ENCODE measurements around the gene GUCY2C. TPM values are rescaled to one million over a fixed set of nuclear protein-coding genes. Genes with fewer than 3 reads are reported as not detected.

GUCY2C gene
- total RNA-seq, 1 experiment from 2014 or later, result not detected

DNA sequence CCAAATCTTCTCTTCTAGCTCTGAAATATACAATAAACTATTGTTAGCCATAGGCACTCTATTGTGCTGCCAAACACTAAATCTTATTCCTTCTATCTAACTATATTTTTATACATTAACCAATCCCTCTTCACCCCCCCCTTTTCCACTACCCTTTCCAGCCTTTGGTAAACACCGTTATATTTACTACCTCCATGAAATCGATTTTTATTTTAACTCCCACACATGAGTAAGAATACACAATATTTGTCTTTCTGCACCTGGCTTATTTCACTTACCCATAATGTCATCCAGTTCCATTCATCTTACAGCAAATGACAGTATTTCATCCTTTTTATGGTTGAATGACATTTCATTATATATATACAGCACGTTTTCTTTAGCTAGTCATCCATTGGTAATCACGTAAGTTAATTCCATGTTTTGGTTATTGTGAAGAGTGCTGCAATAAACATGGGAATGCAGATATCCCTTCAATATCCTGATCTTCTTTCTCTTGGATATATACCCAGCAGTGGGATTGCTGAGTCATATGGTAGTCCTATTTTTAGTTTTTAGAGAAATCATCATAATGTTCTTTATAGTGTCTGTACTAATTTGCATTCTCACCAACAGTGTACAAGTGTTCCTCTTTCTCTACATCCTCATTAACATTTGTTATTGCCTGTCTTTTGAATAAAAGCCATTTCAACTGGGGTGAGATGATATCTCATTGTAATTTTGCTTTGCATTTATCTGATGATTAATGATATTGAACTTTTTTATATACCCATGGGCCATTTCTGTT is 94.5 kb downstream of the GUCY2C start:
- in situ Hi-C loops (cut with HindIII; ENCODE audit: low pct_unique_long_range_greater_than_20kb, low sequenced_read_pairs), result no loop called here
- DNase-seq (ENCODE audit: low read depth), result no peak

DNA sequence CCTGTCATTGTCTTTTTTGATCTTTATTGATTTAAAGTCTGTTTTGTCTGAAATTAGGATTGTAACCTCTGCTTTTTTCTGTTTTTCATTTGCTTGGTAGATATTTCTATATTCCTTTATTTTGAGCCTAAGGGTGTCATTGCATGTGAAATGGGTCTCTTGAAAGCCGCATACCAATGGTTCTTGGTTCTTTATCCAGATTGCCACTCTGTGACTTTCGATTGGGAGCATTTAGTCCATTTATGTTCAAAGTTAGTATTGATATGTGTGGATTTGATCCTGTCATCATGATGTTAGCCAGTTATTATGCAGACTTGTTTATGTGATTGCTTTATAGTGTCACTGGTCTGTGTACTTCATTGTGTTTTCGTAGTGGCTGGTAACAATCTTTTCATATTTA is 98.9 kb downstream of the GUCY2C start:
- DNase-seq (ENCODE audit: low read depth), result no peak
- in situ Hi-C loops (cut with HindIII; ENCODE audit: low pct_unique_long_range_greater_than_20kb, low sequenced_read_pairs), result no loop called here

DNA sequence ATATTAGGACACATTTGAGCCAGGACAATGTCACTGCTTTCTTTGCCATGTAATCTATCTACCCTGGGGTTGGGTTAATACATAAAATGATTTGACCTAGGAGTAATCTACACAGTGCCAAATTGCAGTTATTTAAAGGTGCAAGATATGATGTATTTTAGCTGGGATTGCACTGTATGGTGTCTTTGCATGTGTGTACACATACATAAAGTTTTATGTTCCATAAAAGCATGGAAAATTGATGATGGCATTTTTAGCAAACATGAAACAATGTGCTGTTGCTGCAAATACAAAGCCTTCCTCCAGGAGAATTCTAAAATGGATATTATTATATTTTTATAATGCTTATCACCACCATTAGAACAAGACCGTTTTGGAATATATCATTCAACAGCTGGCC is 104.7 kb downstream of the GUCY2C start:
- DNase-seq (ENCODE audit: low read depth), result no peak
- in situ Hi-C loops (cut with HindIII; ENCODE audit: low pct_unique_long_range_greater_than_20kb, low sequenced_read_pairs), result no loop called here

DNA sequence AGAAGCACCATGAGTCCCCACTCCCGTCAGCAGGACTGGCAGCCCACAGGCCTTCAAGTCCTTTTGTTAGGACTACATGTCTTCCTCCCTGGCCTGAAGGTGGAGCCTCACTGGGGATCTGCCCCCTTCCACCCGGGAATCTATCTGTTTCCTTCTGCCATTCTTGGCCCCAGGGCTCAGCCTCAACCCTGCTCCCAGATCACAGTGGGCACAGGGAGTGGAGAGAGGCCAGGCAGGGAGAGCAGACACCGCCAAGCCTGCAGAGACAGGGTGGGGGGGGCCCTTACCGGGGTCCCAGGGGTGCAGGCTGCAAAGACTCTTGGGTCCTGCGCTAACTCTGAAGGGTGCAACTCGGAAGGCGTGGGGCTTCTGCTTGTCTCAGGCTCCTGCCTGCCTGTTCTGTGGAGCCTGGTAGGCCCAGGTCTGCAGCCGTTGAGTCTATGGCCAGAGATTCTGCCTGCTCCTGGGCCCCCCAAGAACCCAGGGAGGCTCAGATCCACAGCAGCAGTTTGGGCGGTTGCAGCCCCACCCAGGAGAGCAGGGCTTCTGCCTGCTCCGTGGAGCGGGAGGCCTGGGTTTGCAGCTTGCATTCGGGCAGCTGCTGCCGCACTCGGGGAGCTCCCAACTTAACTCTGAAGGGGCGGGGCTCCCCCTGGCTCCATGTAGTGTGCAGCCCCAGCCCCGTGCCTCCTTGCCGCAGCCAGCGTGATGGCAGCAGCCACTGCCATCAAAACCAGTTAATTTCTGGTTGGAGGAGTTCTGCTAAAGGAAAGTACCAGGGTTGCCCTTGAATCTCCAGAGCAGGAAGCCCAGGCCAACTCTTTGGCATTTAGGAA is 107.0 kb downstream of the GUCY2C start:
- in situ Hi-C loops (cut with HindIII; ENCODE audit: low pct_unique_long_range_greater_than_20kb, low sequenced_read_pairs), result no loop called here
- no peak for DNase-seq (ENCODE audit: low read depth)

DNA sequence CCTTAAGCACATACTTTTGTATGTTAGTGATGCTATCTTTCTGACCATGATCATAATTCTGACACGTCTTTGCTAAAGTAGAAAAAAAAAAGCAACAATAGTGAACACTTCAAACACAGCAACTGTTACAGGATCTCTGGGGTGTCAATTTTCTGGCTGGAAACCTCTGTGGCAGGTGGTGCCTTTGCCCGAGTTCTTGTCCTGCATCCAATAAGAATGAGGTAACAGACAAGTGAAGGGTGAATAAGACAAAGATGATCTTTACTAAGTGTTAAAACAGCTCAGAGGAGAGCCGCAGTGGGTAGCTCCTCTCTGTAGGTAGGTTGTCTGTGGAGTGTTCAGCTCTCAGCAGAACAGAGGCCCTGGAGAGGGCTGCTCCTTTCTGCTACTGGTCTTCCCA is 107.8 kb downstream of the GUCY2C start:
- in situ Hi-C loops (cut with HindIII; ENCODE audit: low pct_unique_long_range_greater_than_20kb, low sequenced_read_pairs), result no loop called here
- no peak for DNase-seq (ENCODE audit: low read depth)

DNA sequence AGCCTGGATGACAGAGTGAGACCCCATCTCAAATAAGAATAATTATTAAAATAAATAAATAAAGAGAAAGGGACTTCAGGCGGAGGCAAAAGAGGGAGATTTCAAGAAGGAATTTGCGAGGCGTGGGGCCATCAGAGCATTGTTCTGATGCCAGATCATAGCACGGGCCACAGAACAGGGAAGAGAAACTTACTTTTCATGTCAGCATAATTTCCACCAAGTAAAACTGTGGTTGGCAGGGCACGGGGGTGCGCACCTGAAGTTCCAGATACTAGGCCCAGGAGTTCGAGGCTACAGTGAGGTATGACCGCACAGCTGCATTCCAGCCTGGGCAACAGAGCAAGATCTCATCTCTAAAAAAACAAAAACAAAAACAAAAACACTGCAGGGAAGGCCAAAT is 117.8 kb downstream of the GUCY2C start:
- in situ Hi-C loops (cut with HindIII; ENCODE audit: low pct_unique_long_range_greater_than_20kb, low sequenced_read_pairs), result no loop called here
- DNase-seq (ENCODE audit: low read depth), result no peak

DNA sequence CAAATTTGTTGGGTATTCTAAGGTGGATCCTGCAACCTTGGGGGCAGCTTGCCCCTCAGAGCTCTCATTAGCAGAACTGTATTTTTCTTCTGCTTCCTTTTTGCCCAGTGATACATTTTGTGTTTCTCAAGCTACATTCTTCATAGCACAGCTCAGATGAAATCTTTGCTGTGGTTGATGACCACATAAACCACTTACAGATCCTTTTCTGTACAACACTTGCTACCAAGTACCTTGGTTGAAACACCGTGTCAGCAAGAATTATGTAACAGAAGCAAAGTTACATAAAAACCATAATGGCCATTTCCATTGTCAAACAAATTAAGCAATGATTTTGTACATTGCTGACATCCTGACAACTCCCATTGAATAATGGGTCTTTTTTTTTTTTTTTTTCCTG is 119.1 kb downstream of the GUCY2C start:
- no peak for DNase-seq (ENCODE audit: low read depth)
- in situ Hi-C loops (cut with HindIII; ENCODE audit: low pct_unique_long_range_greater_than_20kb, low sequenced_read_pairs), result no loop called here

DNA sequence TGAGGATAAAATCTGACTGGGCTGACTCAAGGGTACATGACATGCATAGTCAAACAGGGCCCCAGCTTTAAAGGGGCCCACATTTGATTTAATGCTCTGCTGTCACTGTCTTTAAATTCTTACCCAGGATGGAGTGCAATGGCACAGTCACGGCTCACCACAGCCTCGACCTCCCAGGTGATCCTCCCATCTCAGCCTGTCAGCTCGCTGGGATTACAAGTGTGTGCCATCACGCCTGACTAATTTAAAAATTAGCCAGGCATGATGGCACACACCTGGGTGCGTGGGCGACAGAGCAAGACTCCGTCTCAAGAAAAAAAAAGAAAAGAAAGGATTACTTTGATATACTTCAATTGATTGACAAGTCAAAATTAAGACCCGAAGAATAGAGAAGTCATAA is 119.5 kb downstream of the GUCY2C start:
- in situ Hi-C loops (cut with HindIII; ENCODE audit: low pct_unique_long_range_greater_than_20kb, low sequenced_read_pairs), result no loop called here
- DNase-seq (ENCODE audit: low read depth), result no peak

DNA sequence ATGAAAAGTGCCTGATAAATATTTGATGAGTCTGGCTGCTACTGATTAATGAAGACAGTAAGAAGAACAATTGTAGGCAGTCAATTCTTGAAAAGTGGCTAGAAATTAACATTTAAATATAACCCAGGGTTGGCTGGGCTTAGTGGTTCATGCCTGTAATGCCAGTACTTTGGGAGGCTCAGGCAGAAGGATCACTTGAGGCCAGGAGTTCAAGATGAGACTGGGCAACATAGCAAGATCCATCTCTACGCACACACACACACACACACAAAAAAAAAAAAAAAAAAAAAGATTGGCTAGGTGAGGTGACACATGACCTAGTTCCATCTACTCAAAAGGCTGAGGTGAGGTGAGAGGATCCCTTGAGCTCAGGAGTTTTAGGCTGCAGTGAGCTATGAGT is 120.8 kb downstream of the GUCY2C start:
- in situ Hi-C loops (cut with HindIII; ENCODE audit: low pct_unique_long_range_greater_than_20kb, low sequenced_read_pairs), result no loop called here
- DNase-seq (ENCODE audit: low read depth), result no peak

DNA sequence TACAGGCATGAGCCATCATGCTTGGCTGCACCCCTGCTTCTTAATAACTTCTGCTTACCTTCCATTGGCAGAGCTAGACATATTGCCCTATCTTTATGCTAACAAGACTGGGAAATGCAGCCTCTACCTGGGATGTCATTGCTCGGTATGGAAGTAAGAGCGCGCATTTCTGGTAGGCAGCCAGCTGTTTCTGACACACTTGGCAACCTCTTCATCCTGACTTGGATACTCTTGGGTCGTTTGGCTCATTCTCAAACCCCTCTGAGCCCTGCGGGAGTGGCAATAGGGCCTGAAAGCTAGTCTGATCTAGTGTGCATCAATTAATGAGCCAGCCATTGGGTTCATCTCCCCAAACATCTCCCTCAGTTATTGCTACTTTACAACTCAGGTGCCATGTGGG is 123.3 kb downstream of the GUCY2C start:
- in situ Hi-C loops (cut with HindIII; ENCODE audit: low pct_unique_long_range_greater_than_20kb, low sequenced_read_pairs), result no loop called here
- no peak for DNase-seq (ENCODE audit: low read depth)

DNA sequence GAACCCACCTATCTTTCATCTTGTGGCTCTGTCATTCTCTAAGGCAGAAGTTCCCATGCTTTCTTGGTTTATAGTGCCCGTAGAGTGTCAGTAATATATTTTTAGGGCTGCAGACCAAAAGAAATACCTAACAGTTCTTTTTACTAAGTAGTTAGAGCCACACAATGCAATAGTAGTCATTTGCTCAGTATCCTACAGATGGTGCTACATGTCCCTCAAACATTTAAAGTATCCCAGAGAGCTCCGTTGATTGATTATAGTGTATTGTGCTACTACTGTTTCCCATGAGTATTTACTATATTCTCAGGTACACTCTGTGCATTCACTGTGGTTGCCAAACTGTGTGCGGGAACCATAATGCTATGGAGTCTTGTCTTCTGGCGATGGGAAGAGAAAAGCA is 124.0 kb downstream of the GUCY2C start:
- DNase-seq (ENCODE audit: low read depth), result no peak
- in situ Hi-C loops (cut with HindIII; ENCODE audit: low pct_unique_long_range_greater_than_20kb, low sequenced_read_pairs), result no loop called here

DNA sequence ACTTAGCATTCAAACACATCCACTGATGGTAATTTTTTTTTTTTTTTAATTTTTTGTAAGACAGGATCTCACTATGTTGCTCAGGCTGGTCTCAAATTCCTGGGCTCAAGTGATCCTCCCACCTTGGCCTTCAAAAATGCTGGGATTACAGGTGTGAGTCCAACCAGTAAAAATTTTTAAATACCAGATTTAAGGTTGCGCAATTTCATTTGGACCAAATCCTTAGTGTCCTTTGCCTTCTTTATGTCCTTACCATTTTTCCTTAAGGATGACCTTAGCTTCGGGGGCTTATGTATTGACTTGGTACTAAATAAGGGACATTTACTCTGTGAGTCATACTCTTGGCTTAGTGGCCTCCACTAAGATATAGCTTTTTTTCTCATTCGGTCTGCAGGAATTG is 124.6 kb downstream of the GUCY2C start:
- in situ Hi-C loops (cut with HindIII; ENCODE audit: low pct_unique_long_range_greater_than_20kb, low sequenced_read_pairs), result no loop called here

DNA sequence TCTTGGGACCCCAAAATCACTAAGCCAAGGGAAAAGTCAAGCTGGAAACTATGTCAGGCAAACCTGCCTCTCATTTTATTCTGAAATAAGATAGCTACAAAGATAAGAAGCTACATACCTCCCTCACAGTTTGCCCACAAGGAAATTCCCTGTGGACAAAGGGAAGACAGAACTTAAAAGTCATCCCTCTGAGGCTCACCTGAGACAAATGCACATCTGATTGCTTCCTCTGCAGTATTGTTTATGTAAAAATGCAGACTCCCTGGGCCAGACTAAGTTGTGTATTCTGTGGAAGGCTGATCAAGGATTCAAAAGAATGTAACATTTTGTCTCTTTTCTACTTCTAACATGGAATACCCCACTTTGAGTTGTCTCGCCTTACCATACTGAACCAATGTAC is 126.2 kb downstream of the GUCY2C start:
- DNase-seq (ENCODE audit: low read depth), result no peak
- in situ Hi-C loops (cut with HindIII; ENCODE audit: low pct_unique_long_range_greater_than_20kb, low sequenced_read_pairs), result no loop called here

More for the DNA sequence above, 124.6 kb downstream of the GUCY2C start:
- no peak for DNase-seq (ENCODE audit: low read depth)

DNA sequence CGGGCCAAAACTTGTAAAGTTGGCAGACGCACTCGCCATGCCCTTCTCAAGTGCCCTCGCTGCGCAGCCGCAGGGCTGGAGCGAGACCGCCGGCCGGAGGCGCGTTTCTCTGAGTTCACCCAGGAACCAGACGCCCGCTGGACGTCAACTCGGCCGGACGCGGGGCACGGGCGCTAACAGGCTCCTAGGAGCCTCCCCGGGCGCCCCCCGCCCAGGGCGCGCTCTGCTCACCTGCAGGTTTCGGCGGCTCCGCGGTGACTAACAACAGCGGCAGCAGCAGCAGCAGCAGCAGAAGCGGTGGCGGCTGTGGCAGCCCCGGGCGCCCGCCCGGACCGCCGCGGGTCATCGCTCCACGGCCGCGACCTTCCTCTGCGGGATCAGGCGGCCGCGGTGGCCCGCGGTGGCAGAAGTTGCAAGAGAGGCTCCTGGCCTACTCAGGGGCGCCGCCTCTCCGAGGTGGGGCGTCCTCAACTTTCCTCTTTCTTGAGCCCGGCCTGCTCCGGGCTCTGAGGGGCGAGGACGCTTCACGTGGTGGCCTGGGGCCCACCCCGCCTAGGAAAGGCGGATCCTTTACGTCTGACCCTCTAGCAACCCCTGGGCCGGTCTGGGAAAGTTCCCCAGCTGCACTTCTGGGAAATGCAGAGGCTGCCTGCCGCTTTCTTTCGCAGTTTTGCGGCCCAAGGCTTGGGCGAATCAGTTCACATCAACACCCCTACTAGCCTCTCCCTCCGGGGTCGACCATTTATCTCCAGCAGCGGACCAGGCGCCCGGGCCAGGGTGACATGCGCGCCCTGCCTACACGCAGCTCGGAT is 128.8 kb downstream of the GUCY2C start, which contains the start of gene PLBD1:
PLBD1 (minus strand) TSS at position 533 of the 812 bp plus-strand sequence; CDS start at position 346, 187 bp downstream.
- DNase-seq (ENCODE audit: low read depth), result peak; percentile 84
- in situ Hi-C loops (cut with HindIII; ENCODE audit: low pct_unique_long_range_greater_than_20kb, low sequenced_read_pairs), result no loop called here

DNA sequence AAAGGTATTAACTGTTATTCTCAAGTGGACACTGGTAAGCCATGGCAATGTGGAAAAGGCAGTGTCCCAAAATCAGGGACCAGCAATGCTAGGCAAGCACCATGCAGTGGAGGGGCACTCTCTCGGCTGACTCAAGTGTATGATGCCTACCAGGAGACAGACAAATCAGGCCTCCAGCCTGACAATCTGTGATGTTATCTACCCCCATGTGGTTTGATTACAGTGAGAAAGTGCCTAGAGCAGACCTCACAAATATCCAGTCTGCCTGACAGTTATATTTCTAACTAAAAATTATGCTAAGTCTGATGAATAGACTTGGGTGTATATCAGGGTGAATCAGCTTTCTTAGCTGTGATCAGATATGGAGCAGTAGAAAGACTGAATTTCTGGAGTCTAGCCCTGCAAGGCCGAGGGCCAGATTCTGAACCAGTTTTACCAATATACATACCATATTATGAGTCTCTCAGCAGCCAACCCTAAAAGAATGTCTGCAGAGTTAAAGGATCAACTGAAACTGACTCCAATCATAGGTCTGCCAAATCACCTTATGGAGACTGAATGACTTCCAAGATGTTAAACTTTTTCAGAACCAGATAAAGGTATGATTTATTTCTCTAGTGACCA is 132.0 kb downstream of the GUCY2C start:
- DNase-seq (ENCODE audit: low read depth), result no peak
- in situ Hi-C loops (cut with HindIII; ENCODE audit: low pct_unique_long_range_greater_than_20kb, low sequenced_read_pairs), result no loop called here

DNA sequence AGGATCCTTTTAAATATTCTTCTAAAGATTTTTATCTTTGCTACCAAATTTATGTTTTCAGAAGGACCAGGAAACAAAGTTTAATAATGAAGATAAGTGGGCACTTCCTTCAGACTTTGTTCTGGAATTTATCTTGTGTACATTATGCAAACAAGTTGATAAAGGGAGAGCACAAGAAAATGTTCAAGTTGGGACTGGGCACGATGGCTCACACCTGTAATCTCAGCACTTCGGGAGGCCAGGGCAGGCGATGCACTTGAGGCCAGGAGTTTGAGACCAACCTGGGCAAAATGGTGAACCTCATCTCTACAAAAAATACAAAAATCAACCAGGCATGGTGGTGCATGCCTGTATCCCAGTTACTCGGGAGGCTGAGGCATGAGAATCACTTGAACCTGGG is 133.4 kb downstream of the GUCY2C start:
- no peak for DNase-seq (ENCODE audit: low read depth)
- in situ Hi-C loops (cut with HindIII; ENCODE audit: low pct_unique_long_range_greater_than_20kb, low sequenced_read_pairs), result no loop called here

Measured in Caki2 (cell line).